VCaP (cell line): ENCODE results near the gene SHMT2.
A peak's percentile ranks its signal among the peaks of the same experiment; 100 is the strongest.

Source experiments
- H3K27ac ChIP-seq: fragments of 450-650 bp; 2 replicates; pipeline ENCODE4 v1.5.1; 2017
- CTCF ChIP-seq: fragments of 450-650 bp; conservative IDR thresholded peaks from 2 replicates; pipeline ENCODE4 v1.5.1; 2017; ENCODE audit warnings: mild to moderate bottlenecking, moderate library complexity

SHMT2 gene

GRCh38 chr12:57229634-57230380 is at the start of gene SHMT2:
Gene SHMT2, plus strand, starts transcription at chr12:57229711. Its CDS starts 68 bp downstream, at chr12:57229779.
- TF ChIP-seq CTCF, result no peak
- H3K27ac ChIP-seq, result peak within 1 kb of the TSS; percentile 96

GRCh38 chr12:57180321-57180989 is 49.1 kb upstream of the SHMT2 start:
- no peak overlapping the region for H3K27ac ChIP-seq

GRCh38 chr12:57181072-57181471 is 48.4 kb upstream of the SHMT2 start:
- no peak for TF ChIP-seq CTCF
- no peak overlapping the region for H3K27ac ChIP-seq

More at GRCh38 chr12:57180321-57180989, 49.1 kb upstream of the SHMT2 start:
- no peak for TF ChIP-seq CTCF

- H3K27ac ChIP-seq, result no peak overlapping the region
- no peak for TF ChIP-seq CTCF
Observed at GRCh38 chr12:57181561-57182155, 47.9 kb upstream of the SHMT2 start.

- peak; percentile 95 for TF ChIP-seq CTCF
- no peak overlapping the region for H3K27ac ChIP-seq
Observed at GRCh38 chr12:57182918-57183575, 46.5 kb upstream of the SHMT2 start.

- no peak overlapping the region for H3K27ac ChIP-seq
- no peak for TF ChIP-seq CTCF
Observed at GRCh38 chr12:57183939-57184725, 45.4 kb upstream of the SHMT2 start.
